ENCODE measurements around the gene KNDC1.

Gene KNDC1

DNA sequence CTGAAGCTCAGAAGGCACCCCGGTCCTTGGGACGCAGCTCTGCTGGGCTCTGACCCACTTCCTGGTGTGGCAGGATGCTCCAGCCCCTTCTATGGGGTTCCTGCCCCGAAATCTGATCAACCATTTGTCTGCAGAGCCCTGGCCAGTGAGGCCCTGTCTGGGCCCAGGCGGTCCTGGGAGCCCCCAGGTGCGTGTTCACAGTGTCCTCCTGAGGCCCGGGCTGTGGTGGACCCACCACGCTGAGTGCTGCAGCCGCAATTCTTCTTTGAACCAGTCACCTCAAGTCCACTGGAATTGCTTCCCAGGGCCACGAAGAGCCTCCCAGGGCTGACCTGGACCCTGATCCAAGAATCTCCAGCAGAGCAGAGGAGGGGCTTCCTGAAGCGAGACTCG is 19.1 kb downstream of the KNDC1 start:
- H3K9ac ChIP-seq (ENCODE audit: low read length): no peak overlapping the region
- H2AFZ ChIP-seq (ENCODE audit: low read length): no peak overlapping the region
- H3K79me2 ChIP-seq (ENCODE audit: low read length): no peaks in the 10 kb centered on the region
- no peaks in the 10 kb centered on the region for H3F3A ChIP-seq (ENCODE audit: insufficient read depth, low read length)
- no peaks in the 10 kb centered on the region for H3K4me1 ChIP-seq (ENCODE audit: low read length)
- peaks cover 28% of the 10 kb centered on the region for H3K27me3 ChIP-seq (replicated peaks; ENCODE audit: insufficient read depth, low read length)
- no peaks in the 10 kb centered on the region for H4K20me1 ChIP-seq (ENCODE audit: insufficient read depth, low read length)
- no peaks in the 10 kb centered on the region for H3K9me2 ChIP-seq (replicated peaks; ENCODE audit: insufficient read depth, low read length)
- H3K9me3 ChIP-seq (replicated peaks; ENCODE audit: insufficient read depth, low read length): no peaks in the 10 kb centered on the region
- DNase-seq: no peak
- H3K4me3 ChIP-seq (ENCODE audit: low read length): no peak overlapping the region
- no peaks in the 10 kb centered on the region for H3K36me3 ChIP-seq (replicated peaks; ENCODE audit: insufficient read depth, low read length)
- H3K27ac ChIP-seq (ENCODE audit: low read length): no peak overlapping the region
- H3K4me2 ChIP-seq (ENCODE audit: low read depth, low read length): no peak overlapping the region
- TF ChIP-seq EZH2phosphoT487 (IDR thresholded peaks at IDR 0.05; ENCODE audit: low read length) (no peak), EZH2 (optimal IDR thresholded peaks at IDR 0.05; ENCODE audit: low read depth, low read length) (no peak)
- TF ChIP-seq, protein P1, sequence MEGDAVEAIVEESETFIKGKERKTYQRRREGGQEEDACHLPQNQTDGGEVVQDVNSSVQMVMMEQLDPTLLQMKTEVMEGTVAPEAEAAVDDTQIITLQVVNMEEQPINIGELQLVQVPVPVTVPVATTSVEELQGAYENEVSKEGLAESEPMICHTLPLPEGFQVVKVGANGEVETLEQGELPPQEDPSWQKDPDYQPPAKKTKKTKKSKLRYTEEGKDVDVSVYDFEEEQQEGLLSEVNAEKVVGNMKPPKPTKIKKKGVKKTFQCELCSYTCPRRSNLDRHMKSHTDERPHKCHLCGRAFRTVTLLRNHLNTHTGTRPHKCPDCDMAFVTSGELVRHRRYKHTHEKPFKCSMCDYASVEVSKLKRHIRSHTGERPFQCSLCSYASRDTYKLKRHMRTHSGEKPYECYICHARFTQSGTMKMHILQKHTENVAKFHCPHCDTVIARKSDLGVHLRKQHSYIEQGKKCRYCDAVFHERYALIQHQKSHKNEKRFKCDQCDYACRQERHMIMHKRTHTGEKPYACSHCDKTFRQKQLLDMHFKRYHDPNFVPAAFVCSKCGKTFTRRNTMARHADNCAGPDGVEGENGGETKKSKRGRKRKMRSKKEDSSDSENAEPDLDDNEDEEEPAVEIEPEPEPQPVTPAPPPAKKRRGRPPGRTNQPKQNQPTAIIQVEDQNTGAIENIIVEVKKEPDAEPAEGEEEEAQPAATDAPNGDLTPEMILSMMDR (IDR thresholded peaks at IDR 0.05; ENCODE audit: low read length): no peak

DNA sequence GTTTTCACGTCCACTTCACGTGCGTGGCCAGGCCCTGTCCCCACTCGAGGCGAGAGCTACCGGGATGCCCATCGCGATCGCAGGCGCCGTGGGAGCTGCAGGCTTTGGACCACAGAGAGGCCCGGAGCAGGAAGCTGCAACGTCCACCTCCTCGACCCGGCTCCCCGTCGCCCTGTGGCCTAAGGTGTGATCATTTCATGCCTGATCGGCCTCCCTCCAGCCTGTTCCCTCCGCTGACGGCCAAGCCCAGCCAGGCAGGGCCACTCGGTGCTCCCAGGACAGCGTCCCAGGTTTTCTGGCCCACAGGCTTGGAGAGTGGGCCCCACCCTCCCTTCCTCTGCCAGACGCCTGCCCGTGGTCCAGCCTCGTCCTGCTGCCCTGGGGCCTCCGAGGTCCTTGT is 19.6 kb downstream of the KNDC1 start:
- DNase-seq: no peak
- Histone ChIP-seq H4K20me1 (ENCODE audit: insufficient read depth, low read length) (no peaks in the 10 kb centered on the region), H3K9me2 (replicated peaks; ENCODE audit: insufficient read depth, low read length) (no peaks in the 10 kb centered on the region), H3K9ac (ENCODE audit: low read length) (no peak overlapping the region), H3K36me3 (replicated peaks; ENCODE audit: insufficient read depth, low read length) (no peaks in the 10 kb centered on the region), H3K27ac (ENCODE audit: low read length) (no peak overlapping the region), H3K4me1 (ENCODE audit: low read length) (no peaks in the 10 kb centered on the region), H3K79me2 (ENCODE audit: low read length) (no peaks in the 10 kb centered on the region), H3K4me3 (ENCODE audit: low read length) (no peak overlapping the region), H2AFZ (ENCODE audit: low read length) (no peak overlapping the region), H3K4me2 (ENCODE audit: low read depth, low read length) (no peak overlapping the region), H3K27me3 (replicated peaks; ENCODE audit: insufficient read depth, low read length) (peaks cover 28% of the 10 kb centered on the region), H3K9me3 (replicated peaks; ENCODE audit: insufficient read depth, low read length) (no peaks in the 10 kb centered on the region), H3F3A (ENCODE audit: insufficient read depth, low read length) (no peaks in the 10 kb centered on the region)
- TF ChIP-seq EZH2 (optimal IDR thresholded peaks at IDR 0.05; ENCODE audit: low read depth, low read length): no peak
- no peak for TF ChIP-seq EZH2phosphoT487 (IDR thresholded peaks at IDR 0.05; ENCODE audit: low read length)
- TF ChIP-seq, protein P1 (IDR thresholded peaks at IDR 0.05; ENCODE audit: low read length): no peak

DNA sequence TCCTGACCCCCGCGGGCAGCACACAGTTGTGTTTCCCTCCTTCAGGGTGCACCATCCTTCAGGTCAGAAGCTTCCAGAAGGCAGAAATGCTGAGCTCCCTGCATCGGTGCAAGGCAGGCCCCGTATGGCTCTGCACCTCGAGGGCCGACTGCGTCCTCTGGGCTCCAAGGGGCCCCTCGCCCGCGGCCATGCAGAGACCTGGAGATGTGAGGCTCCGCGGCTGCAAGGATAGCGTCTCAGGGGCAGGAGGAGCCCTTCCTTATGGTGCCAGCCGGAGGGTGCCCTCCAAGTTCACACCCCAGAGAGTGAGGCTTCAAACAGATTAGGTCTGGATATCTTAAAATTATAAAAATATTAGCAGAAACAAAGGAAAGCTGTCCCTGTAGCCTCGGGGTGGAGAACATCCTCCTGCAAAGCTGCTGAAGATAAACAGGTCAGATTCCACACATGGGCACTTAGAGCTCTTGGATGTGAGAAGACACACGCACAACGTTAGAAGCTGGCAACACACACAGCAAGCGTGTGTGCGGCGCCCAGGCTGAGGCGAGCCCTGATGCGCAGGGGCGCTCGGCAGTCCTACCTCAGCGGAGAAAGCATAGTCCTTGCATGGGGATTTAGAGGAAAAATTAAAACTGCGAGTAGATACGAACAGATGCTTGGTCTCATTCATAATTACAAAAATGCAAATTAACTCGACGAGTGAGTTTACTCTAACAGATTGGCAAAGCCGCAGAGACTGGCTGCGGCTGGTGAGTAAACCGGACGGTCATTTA is 20.4 kb downstream of the KNDC1 start:
- no peaks in the 10 kb centered on the region for H3K9me2 ChIP-seq (replicated peaks; ENCODE audit: insufficient read depth, low read length)
- no peaks in the 10 kb centered on the region for H3F3A ChIP-seq (ENCODE audit: insufficient read depth, low read length)
- H3K9ac ChIP-seq (ENCODE audit: low read length): no peak overlapping the region
- H3K4me1 ChIP-seq (ENCODE audit: low read length): no peaks in the 10 kb centered on the region
- H3K9me3 ChIP-seq (replicated peaks; ENCODE audit: insufficient read depth, low read length): no peaks in the 10 kb centered on the region
- H2AFZ ChIP-seq (ENCODE audit: low read length): no peak overlapping the region
- DNase-seq: no peak
- no peaks in the 10 kb centered on the region for H3K36me3 ChIP-seq (replicated peaks; ENCODE audit: insufficient read depth, low read length)
- peaks cover 28% of the 10 kb centered on the region for H3K27me3 ChIP-seq (replicated peaks; ENCODE audit: insufficient read depth, low read length)
- H3K4me3 ChIP-seq (ENCODE audit: low read length): no peak overlapping the region
- no peak overlapping the region for H3K4me2 ChIP-seq (ENCODE audit: low read depth, low read length)
- no peak overlapping the region for H3K27ac ChIP-seq (ENCODE audit: low read length)
- H4K20me1 ChIP-seq (ENCODE audit: insufficient read depth, low read length): no peaks in the 10 kb centered on the region
- no peaks in the 10 kb centered on the region for H3K79me2 ChIP-seq (ENCODE audit: low read length)
- TF ChIP-seq EZH2phosphoT487 (IDR thresholded peaks at IDR 0.05; ENCODE audit: low read length) (no peak), EZH2 (optimal IDR thresholded peaks at IDR 0.05; ENCODE audit: low read depth, low read length) (no peak)
- TF ChIP-seq, protein P1 (IDR thresholded peaks at IDR 0.05; ENCODE audit: low read length): no peak

Data from MM.1S (cell line).